K562 (cell line): ENCODE data around the gene ANO1. TPM values are rescaled to one million over a fixed set of nuclear protein-coding genes. Genes with fewer than 3 reads are reported as not detected.
A peak's percentile ranks its signal among the peaks of the same experiment; 100 is the strongest.

ENCODE experiments used
- ATF7 ChIP-seq: fragments of 450-650 bp; IDR thresholded peaks from 2 replicates; pipeline ENCODE4 v1.7.1; 2014; ENCODE audit warnings: mild to moderate bottlenecking, moderate library complexity
- CBFB ChIP-seq: sonication (generic); formaldehyde crosslinking; IDR thresholded peaks from 2 replicates; pipeline ENCODE4 v1.4.0; 2020; ENCODE audit warnings: mild to moderate bottlenecking, missing genetic modification reagents
- CGGBP1 ChIP-seq: fragments of 250-450 bp; sonication (Bioruptor Pico); IDR thresholded peaks from 2 replicates; pipeline ENCODE4 v1.9.0; 2021; ENCODE audit warnings: mild to moderate bottlenecking
- E2F3 ChIP-seq: fragments of 250-450 bp; sonication (Bioruptor Pico); IDR thresholded peaks from 2 replicates; pipeline ENCODE4 v1.4.0; 2020; ENCODE audit warnings: mild to moderate bottlenecking
- FOXJ2 ChIP-seq: fragments of 200-800 bp; sonication (Bioruptor generic); IDR thresholded peaks from 2 replicates; pipeline ENCODE4 v1.6.1; 2016; ENCODE audit warnings: missing genetic modification characterization, missing compliant biosample characterization
- FUS ChIP-seq: fragments of 200-400 bp; formaldehyde crosslinking; optimal IDR thresholded peaks from 2 replicates; pipeline ENCODE3; 2017; ENCODE audit warnings: low read depth, low read length
- HES1 ChIP-seq: fragments of 450-650 bp; IDR thresholded peaks from 2 replicates; pipeline ENCODE4 v1.6.1; 2016; ENCODE audit warnings: low read depth, mild to moderate bottlenecking, moderate library complexity
- HLTF ChIP-seq: fragments of 450-650 bp; IDR thresholded peaks from 2 replicates; pipeline ENCODE4 v1.6.1; 2016
- HMG20A ChIP-seq: fragments of 450-650 bp; formaldehyde crosslinking; conservative IDR thresholded peaks from 2 replicates; pipeline ENCODE4 v1.4.0; 2020; ENCODE audit warnings: mild to moderate bottlenecking, mixed read lengths
- HNRNPK ChIP-seq: fragments of 200-400 bp; formaldehyde crosslinking; IDR thresholded peaks from one replicate; pipeline ENCODE4 v1.6.1; 2018; ENCODE audit warnings: mild to moderate bottlenecking, low read depth, low read length; ENCODE audit not compliant: poor library complexity, severe bottlenecking
- MYC ChIP-seq, 2 experiments: fragments of 250-450 bp in 1 of 2; sonication (Bioruptor Pico) in 1 of 2; IDR thresholded peaks; 2 replicates each; pipeline versions ENCODE4 v1.5.1 to v1.6.1; 2012 to 2021; ENCODE audit warnings: low read depth in 2 of 2, borderline replicate concordance in 1 of 2, improper control_type of control experiment in 1 of 2, low read length in 1 of 2, mild to moderate bottlenecking in 1 of 2, moderate library complexity in 1 of 2
- RHOXF2B ChIP-seq: fragments of 250-450 bp; sonication (Bioruptor Pico); conservative IDR thresholded peaks from 2 replicates; pipeline ENCODE4 v1.5.1; 2021
- RNF2 ChIP-seq: sonication (generic); IDR thresholded peaks from 2 replicates; pipeline ENCODE4 v1.6.1; 2016
- ZBTB1 ChIP-seq: sonication (generic); formaldehyde crosslinking; IDR thresholded peaks from 2 replicates; pipeline ENCODE4 v1.8.1; 2023; ENCODE audit warnings: missing genetic modification reagents, low read depth, mild to moderate bottlenecking, borderline replicate concordance
- polyA plus RNA-seq, 8 experiments: library from polyadenylated mRNA; depleted of rRNA in 4 of 8; stranded (reverse) in 5 of 8; unstranded in 3 of 8; fragments of >200 nt; fragmentation: Nextera tagmentation in 2 of 8; fragmentation: Illumina TruSeq in 1 of 8; extraction: Ambion mirVana in 2 of 8; extraction: Trizol in 1 of 8; gene quantifications; 2 replicates each; pipeline versions ENCODE4 v1.2.1 to v1.2.3, GENCODE V29; 2011 to 2014; ENCODE audit warnings: inconsistent platforms in 1 of 8, missing spikeins in 1 of 8
- total RNA-seq, 7 experiments: library from RNA; depleted of rRNA in 6 of 7; stranded (reverse); fragments of >200 nt in 6 of 7; fragmentation: Illumina TruSeq in 2 of 7; extraction: Trizol in 2 of 7; gene quantifications; 2 replicates each; pipeline versions ENCODE4 v1.2.1 to v1.2.3, GENCODE V29; 2011 to 2021; ENCODE audit warnings: low replicate concordance in 1 of 7
- TF ChIP-seq, protein P1 (sequence below): fragments of 200-600 bp; sonication (generic); IDR thresholded peaks from one replicate; pipeline ENCODE4 v1.6.1; 2012; ENCODE audit warnings: mild to moderate bottlenecking, low read depth, low read length, inconsistent platforms
- TF ChIP-seq, protein P2 (sequence below): fragments of 250-450 bp; sonication (Bioruptor Pico); IDR thresholded peaks from 2 replicates; pipeline ENCODE4 v1.8.0; 2021; ENCODE audit warnings: moderate library complexity, mild to moderate bottlenecking, inconsistent platforms

ANO1 gene
- total and polyA plus RNA-seq, 9 of the 15 experiments (the other 6 are each of a cell fraction or from before 2014, with no cell fraction given): not detected

DNA sequence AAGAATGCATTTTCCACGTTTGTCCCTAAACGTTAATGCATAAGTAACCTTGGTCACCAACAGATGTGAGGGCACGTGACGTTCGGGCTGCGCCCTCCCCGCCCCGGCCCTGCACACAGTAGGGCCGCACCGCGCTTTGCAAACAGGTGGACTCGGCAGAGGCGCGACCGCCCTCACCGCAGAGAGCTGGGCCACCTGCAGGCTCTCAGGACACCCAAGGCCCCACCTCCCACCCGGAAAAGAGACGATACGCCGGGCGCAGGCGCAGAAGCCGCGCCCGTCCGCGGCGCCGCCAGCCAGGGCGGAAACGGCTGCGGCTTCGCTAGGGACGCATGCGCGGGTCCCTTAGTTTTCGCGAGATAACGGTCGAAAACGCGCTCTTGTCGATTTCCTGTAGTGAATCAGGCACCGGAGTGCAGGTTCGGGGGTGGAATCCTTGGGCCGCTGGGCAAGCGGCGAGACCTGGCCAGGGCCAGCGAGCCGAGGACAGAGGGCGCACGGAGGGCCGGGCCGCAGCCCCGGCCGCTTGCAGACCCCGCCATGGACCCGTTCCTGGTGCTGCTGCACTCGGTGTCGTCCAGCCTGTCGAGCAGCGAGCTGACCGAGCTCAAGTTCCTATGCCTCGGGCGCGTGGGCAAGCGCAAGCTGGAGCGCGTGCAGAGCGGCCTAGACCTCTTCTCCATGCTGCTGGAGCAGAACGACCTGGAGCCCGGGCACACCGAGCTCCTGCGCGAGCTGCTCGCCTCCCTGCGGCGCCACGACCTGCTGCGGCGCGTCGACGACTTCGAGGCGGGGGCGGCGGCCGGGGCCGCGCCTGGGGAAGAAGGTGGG is 125.0 kb downstream of the ANO1 start, which contains the start of gene FADD (continued):
- TF ChIP-seq, protein P1, sequence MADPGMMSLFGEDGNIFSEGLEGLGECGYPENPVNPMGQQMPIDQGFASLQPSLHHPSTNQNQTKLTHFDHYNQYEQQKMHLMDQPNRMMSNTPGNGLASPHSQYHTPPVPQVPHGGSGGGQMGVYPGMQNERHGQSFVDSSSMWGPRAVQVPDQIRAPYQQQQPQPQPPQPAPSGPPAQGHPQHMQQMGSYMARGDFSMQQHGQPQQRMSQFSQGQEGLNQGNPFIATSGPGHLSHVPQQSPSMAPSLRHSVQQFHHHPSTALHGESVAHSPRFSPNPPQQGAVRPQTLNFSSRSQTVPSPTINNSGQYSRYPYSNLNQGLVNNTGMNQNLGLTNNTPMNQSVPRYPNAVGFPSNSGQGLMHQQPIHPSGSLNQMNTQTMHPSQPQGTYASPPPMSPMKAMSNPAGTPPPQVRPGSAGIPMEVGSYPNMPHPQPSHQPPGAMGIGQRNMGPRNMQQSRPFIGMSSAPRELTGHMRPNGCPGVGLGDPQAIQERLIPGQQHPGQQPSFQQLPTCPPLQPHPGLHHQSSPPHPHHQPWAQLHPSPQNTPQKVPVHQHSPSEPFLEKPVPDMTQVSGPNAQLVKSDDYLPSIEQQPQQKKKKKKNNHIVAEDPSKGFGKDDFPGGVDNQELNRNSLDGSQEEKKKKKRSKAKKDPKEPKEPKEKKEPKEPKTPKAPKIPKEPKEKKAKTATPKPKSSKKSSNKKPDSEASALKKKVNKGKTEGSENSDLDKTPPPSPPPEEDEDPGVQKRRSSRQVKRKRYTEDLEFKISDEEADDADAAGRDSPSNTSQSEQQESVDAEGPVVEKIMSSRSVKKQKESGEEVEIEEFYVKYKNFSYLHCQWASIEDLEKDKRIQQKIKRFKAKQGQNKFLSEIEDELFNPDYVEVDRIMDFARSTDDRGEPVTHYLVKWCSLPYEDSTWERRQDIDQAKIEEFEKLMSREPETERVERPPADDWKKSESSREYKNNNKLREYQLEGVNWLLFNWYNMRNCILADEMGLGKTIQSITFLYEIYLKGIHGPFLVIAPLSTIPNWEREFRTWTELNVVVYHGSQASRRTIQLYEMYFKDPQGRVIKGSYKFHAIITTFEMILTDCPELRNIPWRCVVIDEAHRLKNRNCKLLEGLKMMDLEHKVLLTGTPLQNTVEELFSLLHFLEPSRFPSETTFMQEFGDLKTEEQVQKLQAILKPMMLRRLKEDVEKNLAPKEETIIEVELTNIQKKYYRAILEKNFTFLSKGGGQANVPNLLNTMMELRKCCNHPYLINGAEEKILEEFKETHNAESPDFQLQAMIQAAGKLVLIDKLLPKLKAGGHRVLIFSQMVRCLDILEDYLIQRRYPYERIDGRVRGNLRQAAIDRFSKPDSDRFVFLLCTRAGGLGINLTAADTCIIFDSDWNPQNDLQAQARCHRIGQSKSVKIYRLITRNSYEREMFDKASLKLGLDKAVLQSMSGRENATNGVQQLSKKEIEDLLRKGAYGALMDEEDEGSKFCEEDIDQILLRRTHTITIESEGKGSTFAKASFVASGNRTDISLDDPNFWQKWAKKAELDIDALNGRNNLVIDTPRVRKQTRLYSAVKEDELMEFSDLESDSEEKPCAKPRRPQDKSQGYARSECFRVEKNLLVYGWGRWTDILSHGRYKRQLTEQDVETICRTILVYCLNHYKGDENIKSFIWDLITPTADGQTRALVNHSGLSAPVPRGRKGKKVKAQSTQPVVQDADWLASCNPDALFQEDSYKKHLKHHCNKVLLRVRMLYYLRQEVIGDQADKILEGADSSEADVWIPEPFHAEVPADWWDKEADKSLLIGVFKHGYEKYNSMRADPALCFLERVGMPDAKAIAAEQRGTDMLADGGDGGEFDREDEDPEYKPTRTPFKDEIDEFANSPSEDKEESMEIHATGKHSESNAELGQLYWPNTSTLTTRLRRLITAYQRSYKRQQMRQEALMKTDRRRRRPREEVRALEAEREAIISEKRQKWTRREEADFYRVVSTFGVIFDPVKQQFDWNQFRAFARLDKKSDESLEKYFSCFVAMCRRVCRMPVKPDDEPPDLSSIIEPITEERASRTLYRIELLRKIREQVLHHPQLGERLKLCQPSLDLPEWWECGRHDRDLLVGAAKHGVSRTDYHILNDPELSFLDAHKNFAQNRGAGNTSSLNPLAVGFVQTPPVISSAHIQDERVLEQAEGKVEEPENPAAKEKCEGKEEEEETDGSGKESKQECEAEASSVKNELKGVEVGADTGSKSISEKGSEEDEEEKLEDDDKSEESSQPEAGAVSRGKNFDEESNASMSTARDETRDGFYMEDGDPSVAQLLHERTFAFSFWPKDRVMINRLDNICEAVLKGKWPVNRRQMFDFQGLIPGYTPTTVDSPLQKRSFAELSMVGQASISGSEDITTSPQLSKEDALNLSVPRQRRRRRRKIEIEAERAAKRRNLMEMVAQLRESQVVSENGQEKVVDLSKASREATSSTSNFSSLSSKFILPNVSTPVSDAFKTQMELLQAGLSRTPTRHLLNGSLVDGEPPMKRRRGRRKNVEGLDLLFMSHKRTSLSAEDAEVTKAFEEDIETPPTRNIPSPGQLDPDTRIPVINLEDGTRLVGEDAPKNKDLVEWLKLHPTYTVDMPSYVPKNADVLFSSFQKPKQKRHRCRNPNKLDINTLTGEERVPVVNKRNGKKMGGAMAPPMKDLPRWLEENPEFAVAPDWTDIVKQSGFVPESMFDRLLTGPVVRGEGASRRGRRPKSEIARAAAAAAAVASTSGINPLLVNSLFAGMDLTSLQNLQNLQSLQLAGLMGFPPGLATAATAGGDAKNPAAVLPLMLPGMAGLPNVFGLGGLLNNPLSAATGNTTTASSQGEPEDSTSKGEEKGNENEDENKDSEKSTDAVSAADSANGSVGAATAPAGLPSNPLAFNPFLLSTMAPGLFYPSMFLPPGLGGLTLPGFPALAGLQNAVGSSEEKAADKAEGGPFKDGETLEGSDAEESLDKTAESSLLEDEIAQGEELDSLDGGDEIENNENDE: no peak
- TF ChIP-seq RNF2: 0 out of 2 replicates have a peak, but pooled peaks have one; percentile 32
- TF ChIP-seq ZBTB1: no peak; the same call in 1 of the 2 replicates
- TF ChIP-seq FUS: no peak
- peak; percentile 48; the same call in 1 of the 2 replicates for TF ChIP-seq MYC (IDR thresholded peaks at IDR 0.05; ENCODE audit: low read depth, low read length)
- no peak for TF ChIP-seq MYC (CRISPR knock-in tag; IDR thresholded peaks at IDR 0.05; ENCODE audit: borderline replicate concordance, low read depth)
- no peak for TF ChIP-seq CBFB
- TF ChIP-seq CGGBP1 (CRISPR knock-in tag): no peak
- no peak for TF ChIP-seq HLTF
- TF ChIP-seq FOXJ2 (tag): no peak
- TF ChIP-seq HMG20A (CRISPR knock-in tag): no peak
- TF ChIP-seq RHOXF2B (CRISPR knock-in tag): no peak
- TF ChIP-seq ATF7: peak; percentile 41; the same call in 1 of the 2 replicates
- TF ChIP-seq, protein P2, sequence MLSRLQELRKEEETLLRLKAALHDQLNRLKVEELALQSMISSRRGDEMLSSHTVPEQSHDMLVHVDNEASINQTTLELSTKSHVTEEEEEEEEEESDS (CRISPR knock-in tag): no peak
- no peak for TF ChIP-seq HNRNPK
- TF ChIP-seq HES1: no peak
- TF ChIP-seq E2F3 (CRISPR knock-in tag): no peak; the same call in 1 of the 2 replicates
